Caco-2 (cell line): ENCODE data around the gene VN1R5. TPM values are rescaled to one million over a fixed set of nuclear protein-coding genes. Genes with fewer than 3 reads are reported as not detected.

Experiments
- BruUV-seq: library from RNA; stranded (reverse); fragments of 400-500 nt; replicated peaks from 2 replicates; lab custom pipeline; 2021; lab: Mats Ljungman, UMichigan
- CTCF ChIA-PET: fragments of 300-600 bp; sonication (Branson Sonifier 250); formaldehyde crosslinking; loops from one replicate; lab custom pipeline; 2022; ENCODE audit warnings: antibody characterized with exemption; lab: Charles Lee
- POLR2A ChIA-PET: fragments of 300-600 bp; sonication (Branson Sonifier 250); formaldehyde crosslinking; loops from one replicate; lab custom pipeline; 2022; ENCODE audit warnings: antibody characterized with exemption; lab: Charles Lee
- DNase-seq, 2 experiments: peaks; one replicate each; pipeline versions ENCODE4 v3.0.0 to v3.0.0-alpha.2; 2020 to 2022
- H3K27me3 ChIP-seq: replicated peaks from 2 replicates; pipeline ENCODE4 v1.6.0; 2011; ENCODE audit warnings: low read length; ENCODE audit not compliant: control insufficient read depth, insufficient read depth
- H3K36me3 ChIP-seq: 2 replicates; pipeline ENCODE4 v1.5.1; 2011; ENCODE audit warnings: low read length; ENCODE audit not compliant: control insufficient read depth, insufficient read depth
- H3K4me1 ChIP-seq: fragments of 250-450 bp; sonication (Bioruptor Pico); 2 replicates; pipeline ENCODE4 v1.5.1; 2020; ENCODE audit warnings: mild to moderate bottlenecking
- H3K4me3 ChIP-seq: 2 replicates; pipeline ENCODE4 v1.5.1; 2011; ENCODE audit warnings: low read depth, mild to moderate bottlenecking, control low read depth, low read length
- H3K9me3 ChIP-seq: fragments of 250-450 bp; sonication (Bioruptor Pico); 2 replicates; pipeline ENCODE4 v1.5.1; 2020; ENCODE audit warnings: mild to moderate bottlenecking, moderate library complexity
- H3K27ac Mint-ChIP-seq: one replicate; pipeline ENCODE4 v1.8.0; 2022; ENCODE audit warnings: mixed read lengths; ENCODE audit not compliant: unreplicated experiment
- H3K27me3 Mint-ChIP-seq: one replicate; pipeline ENCODE4 v1.8.0; 2022; ENCODE audit warnings: mixed read lengths; ENCODE audit not compliant: insufficient read depth, unreplicated experiment
- H3K36me3 Mint-ChIP-seq: one replicate; pipeline ENCODE4 v1.8.0; 2022; ENCODE audit warnings: mild to moderate bottlenecking, mixed read lengths; ENCODE audit not compliant: insufficient read depth, unreplicated experiment
- H3K4me1 Mint-ChIP-seq: one replicate; pipeline ENCODE4 v1.8.0; 2022; ENCODE audit warnings: low read depth, mixed read lengths; ENCODE audit not compliant: unreplicated experiment
- H3K4me3 Mint-ChIP-seq: one replicate; pipeline ENCODE4 v1.8.0; 2022; ENCODE audit warnings: mild to moderate bottlenecking, moderate library complexity, mixed read lengths; ENCODE audit not compliant: unreplicated experiment
- H3K9me3 Mint-ChIP-seq: one replicate; pipeline ENCODE4 v1.8.0; 2022; ENCODE audit warnings: mixed read lengths; ENCODE audit not compliant: unreplicated experiment
- CTCF ChIP-seq, 2 experiments: fragments of 200-600 bp in 1 of 2; IDR thresholded peaks; 1 replicate in 1 of 2; 2 replicates in 1 of 2; pipeline versions ENCODE4 v1.5.1 to v1.8.0; 2011 to 2022; ENCODE audit warnings: antibody characterized with exemption in 1 of 2, control low read depth in 1 of 2, inconsistent platforms in 1 of 2, low read depth in 1 of 2, low read length in 1 of 2, mild to moderate bottlenecking in 1 of 2, moderate library complexity in 1 of 2; ENCODE audit not compliant: insufficient read depth in 1 of 2, severe bottlenecking in 1 of 2, unreplicated experiment in 1 of 2
- intact Hi-C: fragments of 100-400 bp; cut with micrococcal nuclease; formaldehyde crosslinking; loops from one replicate; pipeline ENCODE4 v1.10.0; 2022; ENCODE audit not compliant: unreplicated experiment
- total RNA-seq: library from RNA; stranded (reverse); gene quantifications from 2 replicates; pipeline ENCODE4 v1.2.3, GENCODE V29; 2022

The VN1R5 gene
- total RNA-seq, 1 experiment from 2014 or later = not detected

GRCh38 chr1:247298124-247298481 is 42.2 kb downstream of the VN1R5 start:
- no peak for DNase-seq
- POLR2A ChIA-PET = no interaction called here
- intact Hi-C loops = loop anchor here (5.0 kb wide), 1 partner anchor 86 kb away; no protein-coding TSS in a partner anchor
- H3K27ac Mint-ChIP-seq = no peak overlapping the region
- H3K4me3 Mint-ChIP-seq = no peak overlapping the region
- H3K27me3 ChIP-seq = no peaks in the 10 kb centered on the region
- no peak for TF ChIP-seq CTCF (IDR thresholded peaks at IDR 0.05; ENCODE audit: insufficient read depth in 1 of 2, low read depth in 1 of 2, low read length in 1 of 2, severe bottlenecking in 1 of 2, unreplicated experiment in 1 of 2)
- peaks cover 15% of the 10 kb centered on the region for H3K36me3 Mint-ChIP-seq
- no peaks in the 10 kb centered on the region for H3K4me1 ChIP-seq
- no peak overlapping the region for H3K4me3 ChIP-seq
- peaks cover 3% of the 10 kb centered on the region; the same call in 1 of the 2 replicates for H3K36me3 ChIP-seq
- H3K9me3 ChIP-seq = no peaks in the 10 kb centered on the region
- no peaks in the 10 kb centered on the region for H3K27me3 Mint-ChIP-seq
- no peaks in the 10 kb centered on the region for H3K4me1 Mint-ChIP-seq
- no peaks in the 10 kb centered on the region for H3K9me3 Mint-ChIP-seq
- no TSS peak for BruUV-seq
- CTCF ChIA-PET = no interaction called here

DNA sequence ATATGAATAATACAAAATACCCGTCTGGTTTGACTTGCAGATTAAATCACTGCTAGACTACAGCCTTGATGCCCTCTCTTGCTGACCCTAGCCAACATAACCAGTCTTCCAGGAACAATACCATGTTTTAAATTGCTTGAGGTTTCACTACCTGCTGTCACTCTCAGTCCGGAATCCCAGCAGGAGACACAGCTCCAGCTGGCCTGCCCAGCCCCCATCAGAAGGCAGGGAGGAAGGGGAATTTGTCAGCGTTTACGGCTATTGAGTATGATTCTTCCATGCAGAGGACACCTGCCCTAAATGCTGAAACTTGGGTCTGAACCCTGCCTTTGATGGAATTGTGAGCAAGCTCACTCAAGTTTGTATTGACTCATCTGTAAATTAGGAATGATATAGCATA is 42.8 kb downstream of the VN1R5 start:
- Histone ChIP-seq H3K4me1 (no peaks in the 10 kb centered on the region), H3K27me3 (no peaks in the 10 kb centered on the region), H3K9me3 (no peaks in the 10 kb centered on the region), H3K4me3 (no peak overlapping the region), H3K36me3 (peaks cover 3% of the 10 kb centered on the region; the same call in 1 of the 2 replicates)
- Mint-ChIP-seq H3K27ac (no peak overlapping the region), H3K9me3 (no peaks in the 10 kb centered on the region), H3K4me1 (no peaks in the 10 kb centered on the region), H3K4me3 (no peak overlapping the region), H3K27me3 (no peaks in the 10 kb centered on the region), H3K36me3 (peaks cover 21% of the 10 kb centered on the region)
- POLR2A ChIA-PET = no interaction called here
- DNase-seq = no peak
- intact Hi-C loops = loop anchor here (5.0 kb wide), 1 partner anchor 86 kb away; no protein-coding TSS in a partner anchor
- no TSS peak for BruUV-seq
- TF ChIP-seq CTCF (IDR thresholded peaks at IDR 0.05; ENCODE audit: insufficient read depth in 1 of 2, low read depth in 1 of 2, low read length in 1 of 2, severe bottlenecking in 1 of 2, unreplicated experiment in 1 of 2) = no peak
- CTCF ChIA-PET = no interaction called here

DNA sequence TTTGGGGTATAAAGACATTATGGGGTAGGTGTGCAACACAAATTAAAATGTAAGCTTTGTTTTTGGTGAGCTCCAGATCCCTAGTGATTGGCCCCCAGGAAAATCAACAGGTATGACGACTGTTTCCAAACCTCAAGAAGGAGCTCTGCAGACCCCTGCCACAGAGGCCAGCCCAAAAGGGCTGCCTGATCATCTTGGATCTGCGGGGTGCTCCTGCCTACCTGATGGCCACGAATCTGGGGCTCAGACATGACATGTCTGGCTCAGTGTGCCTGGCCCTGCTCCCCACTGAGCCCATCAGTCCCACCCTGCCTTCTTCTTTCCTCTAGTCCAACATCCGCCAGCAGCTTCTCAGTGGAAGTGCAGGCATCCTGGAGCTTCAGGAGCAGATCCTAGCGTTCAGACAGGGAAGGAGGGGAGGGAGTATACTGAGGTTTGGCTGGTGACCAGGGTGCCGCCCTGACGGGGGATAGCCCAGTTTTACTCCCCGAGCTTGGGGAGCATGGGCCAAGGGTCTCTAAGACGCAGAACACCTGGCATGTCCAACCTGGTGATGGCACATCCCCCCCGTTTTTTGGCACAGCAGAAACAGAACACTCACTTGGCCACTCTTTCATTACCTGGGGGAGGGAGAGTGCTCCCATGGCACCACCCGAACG is 44.0 kb downstream of the VN1R5 start:
- Mint-ChIP-seq H3K27me3 (no peaks in the 10 kb centered on the region), H3K9me3 (no peaks in the 10 kb centered on the region), H3K27ac (no peak overlapping the region), H3K4me3 (no peak overlapping the region), H3K4me1 (no peaks in the 10 kb centered on the region), H3K36me3 (peaks cover 33% of the 10 kb centered on the region)
- H3K4me1 ChIP-seq = no peaks in the 10 kb centered on the region
- ChIA-PET CTCF (no interaction called here), POLR2A (no interaction called here)
- no peaks in the 10 kb centered on the region for H3K27me3 ChIP-seq
- peaks cover 3% of the 10 kb centered on the region; the same call in 1 of the 2 replicates for H3K36me3 ChIP-seq
- no peak overlapping the region for H3K4me3 ChIP-seq
- no peak for DNase-seq
- no peaks in the 10 kb centered on the region for H3K9me3 ChIP-seq
- TF ChIP-seq CTCF (IDR thresholded peaks at IDR 0.05; ENCODE audit: insufficient read depth in 1 of 2, low read depth in 1 of 2, low read length in 1 of 2, severe bottlenecking in 1 of 2, unreplicated experiment in 1 of 2) = no peak
- no TSS peak for BruUV-seq
- intact Hi-C loops = loop anchor here (5.0 kb wide), 1 partner anchor 88 kb away; no protein-coding TSS in a partner anchor
